ENCODE data around the gene PDZD8. TPM values are rescaled to one million over a fixed set of nuclear protein-coding genes. Genes with fewer than 3 reads are reported as not detected.

PDZD8 gene
- total and polyA plus RNA-seq, 12 donors: 1.7 to 45.7 (median 25.0) TPM

DNA sequence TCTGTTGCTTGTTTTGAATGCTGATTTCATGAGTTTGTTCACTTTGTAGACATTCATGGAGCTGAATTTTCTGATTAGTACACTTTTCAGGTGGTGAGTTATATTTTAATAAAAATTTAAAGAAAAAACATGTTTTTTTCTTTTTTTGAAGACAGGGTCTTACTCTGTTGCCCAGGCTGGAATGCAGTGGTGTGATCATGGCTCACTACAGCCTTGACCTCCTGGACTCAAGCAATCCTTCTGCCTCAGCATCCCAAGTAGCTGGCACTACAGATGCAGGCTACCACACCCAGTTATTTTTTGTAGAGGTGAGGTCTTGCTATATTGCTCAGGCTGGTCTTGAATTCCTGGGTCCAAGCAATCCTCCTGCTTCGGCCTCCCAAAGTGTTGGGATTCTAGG lies 23.7 kb downstream of the PDZD8 start:
- Histone ChIP-seq H3K4me3 (no peak overlapping the region), H3K36me3 (replicated peaks in 1 of 2) (no peaks in the 10 kb centered on the region), H3K27me3 (no peaks in the 10 kb centered on the region), H3K27ac (no peak overlapping the region), H3K4me1 (replicated peaks in 1 of 2) (peaks cover 6 to 48% of the 10 kb centered on the region in 2 donors), H3K9me3 (replicated peaks in 1 of 3) (no peaks in the 10 kb centered on the region)
- intact Hi-C loops (cut with DNase I): no loop called here
- no peak for DNase-seq
- TF ChIP-seq POLR2A (IDR thresholded peaks at IDR 0.05): no peak
- TF ChIP-seq, protein P1, sequence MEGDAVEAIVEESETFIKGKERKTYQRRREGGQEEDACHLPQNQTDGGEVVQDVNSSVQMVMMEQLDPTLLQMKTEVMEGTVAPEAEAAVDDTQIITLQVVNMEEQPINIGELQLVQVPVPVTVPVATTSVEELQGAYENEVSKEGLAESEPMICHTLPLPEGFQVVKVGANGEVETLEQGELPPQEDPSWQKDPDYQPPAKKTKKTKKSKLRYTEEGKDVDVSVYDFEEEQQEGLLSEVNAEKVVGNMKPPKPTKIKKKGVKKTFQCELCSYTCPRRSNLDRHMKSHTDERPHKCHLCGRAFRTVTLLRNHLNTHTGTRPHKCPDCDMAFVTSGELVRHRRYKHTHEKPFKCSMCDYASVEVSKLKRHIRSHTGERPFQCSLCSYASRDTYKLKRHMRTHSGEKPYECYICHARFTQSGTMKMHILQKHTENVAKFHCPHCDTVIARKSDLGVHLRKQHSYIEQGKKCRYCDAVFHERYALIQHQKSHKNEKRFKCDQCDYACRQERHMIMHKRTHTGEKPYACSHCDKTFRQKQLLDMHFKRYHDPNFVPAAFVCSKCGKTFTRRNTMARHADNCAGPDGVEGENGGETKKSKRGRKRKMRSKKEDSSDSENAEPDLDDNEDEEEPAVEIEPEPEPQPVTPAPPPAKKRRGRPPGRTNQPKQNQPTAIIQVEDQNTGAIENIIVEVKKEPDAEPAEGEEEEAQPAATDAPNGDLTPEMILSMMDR (IDR thresholded peaks at IDR 0.05): no peak
- WGBS, 4 donors: 96 to 100% (median 100%) methylated on average over 1 of the region's 1 CpG

GRCh38 chr10:117350909-117351308 lies 24.3 kb downstream of the PDZD8 start:
- Histone ChIP-seq H3K4me3 (no peak overlapping the region), H3K36me3 (replicated peaks in 1 of 2) (no peaks in the 10 kb centered on the region), H3K4me1 (replicated peaks in 1 of 2) (peaks cover 6 to 48% of the 10 kb centered on the region in 2 donors), H3K9me3 (replicated peaks in 1 of 3) (no peaks in the 10 kb centered on the region), H3K27me3 (no peaks in the 10 kb centered on the region), H3K27ac (no peak overlapping the region)
- intact Hi-C loops (cut with DNase I): no loop called here
- WGBS, 4 donors: 81 to 87% (median 83%) methylated on average over 3 of the region's 3 CpGs
- TF ChIP-seq, protein P1 (IDR thresholded peaks at IDR 0.05): no peak
- TF ChIP-seq POLR2A (IDR thresholded peaks at IDR 0.05): no peak
- no peak for DNase-seq

DNA sequence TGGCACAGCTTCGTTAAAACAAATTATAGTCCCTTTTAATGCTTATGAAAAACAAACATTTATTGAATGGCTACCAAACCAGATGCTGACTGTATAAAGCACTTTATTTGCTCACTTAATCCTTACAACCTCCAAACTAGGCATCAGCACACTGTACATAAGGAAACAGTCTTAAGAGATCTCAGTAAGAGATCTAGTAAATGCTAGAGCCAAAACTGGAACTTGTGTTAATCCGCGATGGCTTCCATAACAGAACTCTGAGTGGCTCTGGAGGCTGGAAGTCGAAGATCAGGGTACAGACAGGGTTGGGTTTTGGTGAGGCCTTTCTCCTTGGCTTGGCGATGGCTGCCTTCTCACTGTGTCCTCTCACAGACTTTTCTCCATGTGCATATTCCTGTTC lies 27.0 kb downstream of the PDZD8 start:
- 92 to 98% (median 95%) methylated on average over 5 of the region's 5 CpGs for WGBS, 4 donors

GRCh38 chr10:117346574-117346973 lies 28.7 kb downstream of the PDZD8 start:
- Histone ChIP-seq H3K36me3 (replicated peaks in 1 of 2) (no peaks in the 10 kb centered on the region), H3K4me1 (replicated peaks in 1 of 2) (peaks cover 0 to 27% of the 10 kb centered on the region in 2 donors), H3K9me3 (replicated peaks in 1 of 3) (no peaks in the 10 kb centered on the region), H3K27ac (no peak overlapping the region), H3K4me3 (no peak overlapping the region), H3K27me3 (no peaks in the 10 kb centered on the region)
- WGBS, 4 donors: 95 to 100% (median 99%) methylated on average over 3 of the region's 3 CpGs
- intact Hi-C loops (cut with DNase I): no loop called here
- no peak for TF ChIP-seq POLR2A (IDR thresholded peaks at IDR 0.05)
- TF ChIP-seq, protein P1 (IDR thresholded peaks at IDR 0.05): no peak
- no peak for DNase-seq

More for the DNA sequence above, 27.0 kb downstream of the PDZD8 start:
- H3K9me3 ChIP-seq (replicated peaks in 1 of 3): no peaks in the 10 kb centered on the region
- H3K36me3 ChIP-seq (replicated peaks in 1 of 2): no peaks in the 10 kb centered on the region
- H3K4me3 ChIP-seq: no peak overlapping the region
- no peak overlapping the region for H3K27ac ChIP-seq
- no peak for DNase-seq
- intact Hi-C loops (cut with DNase I): no loop called here
- H3K4me1 ChIP-seq (replicated peaks in 1 of 2): peaks cover 0 to 26% of the 10 kb centered on the region in 2 donors
- TF ChIP-seq, protein P1 (IDR thresholded peaks at IDR 0.05): no peak
- TF ChIP-seq POLR2A (IDR thresholded peaks at IDR 0.05): no peak
- H3K27me3 ChIP-seq: no peaks in the 10 kb centered on the region

Measured in adrenal gland (tissue), 12 donors.